ENCODE measurements around the gene DNM2.
A peak's percentile ranks its signal among the peaks of the same experiment; 100 is the strongest.
"Not testable (repeated sequence)": the region's sequence is repeated elsewhere in the genome, so short reads cannot be mapped to it uniquely, and the experiment has no call there.

Gene DNM2

GRCh38 chr19:10756371-10756770 lies 38.5 kb downstream of the DNM2 start:
- DNase-seq: no peak

- no peak for DNase-seq
Observed at GRCh38 chr19:10756791-10757190, 38.9 kb downstream of the DNM2 start.

GRCh38 chr19:10758050-10758449 lies 40.2 kb downstream of the DNM2 start:
- not testable (repeated sequence) for DNase-seq

DNA sequence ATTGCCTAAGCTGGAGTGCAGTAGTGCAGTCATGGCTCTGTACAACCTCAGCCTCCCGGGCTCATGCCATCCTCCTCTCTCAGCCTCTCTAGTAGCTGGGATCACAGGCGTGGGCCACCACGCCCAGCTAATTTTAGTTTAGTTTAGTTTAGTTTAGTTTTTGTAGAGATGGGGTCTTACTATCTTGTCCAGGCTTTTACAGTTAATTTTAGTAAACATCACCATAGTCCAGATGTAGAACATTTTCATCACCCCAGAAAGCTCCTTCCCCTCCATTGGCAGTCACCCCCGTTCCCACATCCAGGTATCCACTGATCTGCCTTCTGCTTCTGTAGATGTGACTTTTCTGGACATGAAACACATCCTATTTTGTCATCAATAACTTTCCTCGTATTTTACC lies 41.1 kb downstream of the DNM2 start:
- DNase-seq: no peak

DNA sequence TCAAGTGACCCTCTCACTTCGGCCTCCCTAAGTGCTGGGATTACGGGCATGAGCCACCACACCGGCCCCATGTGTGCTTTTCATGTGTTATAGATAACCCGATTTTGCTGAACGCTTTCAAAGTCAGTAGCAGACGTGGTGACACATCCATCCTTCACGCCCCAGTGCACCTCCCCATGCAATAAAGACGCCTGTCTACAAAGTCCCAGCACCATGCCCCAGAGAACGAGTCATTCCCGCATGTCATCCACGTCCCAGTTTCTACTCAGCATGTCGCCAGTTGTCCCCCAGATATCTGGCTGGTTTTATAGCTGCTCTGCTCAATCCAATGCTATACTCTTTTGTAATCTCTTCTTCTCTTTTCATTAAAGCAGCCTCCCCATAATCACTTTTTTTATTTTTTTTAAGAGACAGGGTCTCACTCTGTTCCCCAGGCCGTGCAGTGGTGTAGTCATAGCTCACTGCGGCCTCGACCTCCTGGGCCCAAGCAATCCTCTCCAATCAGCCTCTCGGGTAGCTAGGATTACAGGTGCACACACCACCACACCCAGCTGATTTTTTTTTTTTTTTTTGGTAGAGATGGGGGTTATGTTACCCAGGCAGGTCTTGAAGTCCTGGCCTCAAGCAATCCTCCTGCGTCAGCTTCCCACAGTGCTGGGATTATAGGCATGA lies 42.5 kb downstream of the DNM2 start:
- no peak for DNase-seq

DNA sequence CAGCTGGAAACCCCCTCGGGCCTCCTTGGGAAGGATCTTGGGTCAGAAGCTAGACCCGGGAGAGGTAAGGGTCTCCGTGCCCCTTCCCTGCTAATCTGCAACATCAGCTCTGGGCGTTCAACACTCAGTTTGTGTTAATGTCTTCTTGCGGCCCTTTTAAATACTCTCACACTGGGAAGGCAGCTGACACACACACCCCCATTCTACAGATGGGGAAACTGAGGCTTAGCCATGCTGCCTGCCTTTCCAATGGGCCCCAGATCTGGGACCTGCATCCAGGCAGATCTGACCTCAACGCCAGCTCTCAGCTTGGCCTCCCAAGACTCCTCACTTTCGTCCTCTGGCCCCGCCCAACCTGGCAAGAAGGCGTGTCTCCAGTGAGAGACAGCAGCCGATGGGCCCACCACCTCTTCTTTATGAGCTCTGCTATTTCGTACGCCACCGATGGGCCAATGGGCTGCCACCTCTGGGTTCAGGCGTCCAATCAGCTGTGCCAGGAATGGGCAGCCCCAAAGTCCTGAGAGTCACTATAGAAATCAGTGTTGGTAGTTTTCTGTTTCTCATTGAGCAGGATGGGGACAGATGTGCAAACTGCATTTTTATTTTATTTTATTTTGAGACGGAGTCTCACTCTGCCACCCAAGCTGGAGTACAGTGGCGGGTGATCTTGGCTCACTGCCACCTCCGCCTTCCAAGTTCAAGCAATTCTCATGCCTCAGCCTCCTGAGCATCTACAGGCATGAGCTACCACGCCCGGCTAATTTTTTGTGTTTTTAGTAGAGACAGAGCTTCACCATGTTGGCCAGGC lies 43.8 kb downstream of the DNM2 start:
- no peak for DNase-seq

GRCh38 chr19:10762656-10763055 lies 44.8 kb downstream of the DNM2 start:
- DNase-seq: no peak

DNA sequence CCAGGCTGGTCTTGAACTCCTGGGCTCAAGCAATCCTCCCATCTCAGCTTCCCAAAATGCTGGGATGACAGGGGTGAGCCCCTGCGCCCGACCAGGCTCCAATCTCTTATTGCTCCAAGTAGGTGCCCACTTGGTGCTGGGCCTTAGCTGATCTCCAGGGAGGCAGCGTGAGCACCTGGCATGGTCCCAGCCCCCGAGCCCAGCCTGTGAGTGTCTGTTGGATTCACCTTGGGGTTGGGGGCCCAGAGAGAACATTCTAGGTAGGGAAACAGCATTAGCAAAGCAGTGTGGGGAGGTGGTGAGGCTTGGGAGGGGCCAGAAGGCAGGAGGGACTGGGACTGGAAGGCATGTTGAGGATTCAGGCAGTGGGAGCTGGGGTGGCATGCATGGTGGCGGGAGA lies 45.5 kb downstream of the DNM2 start:
- no peak for DNase-seq

DNA sequence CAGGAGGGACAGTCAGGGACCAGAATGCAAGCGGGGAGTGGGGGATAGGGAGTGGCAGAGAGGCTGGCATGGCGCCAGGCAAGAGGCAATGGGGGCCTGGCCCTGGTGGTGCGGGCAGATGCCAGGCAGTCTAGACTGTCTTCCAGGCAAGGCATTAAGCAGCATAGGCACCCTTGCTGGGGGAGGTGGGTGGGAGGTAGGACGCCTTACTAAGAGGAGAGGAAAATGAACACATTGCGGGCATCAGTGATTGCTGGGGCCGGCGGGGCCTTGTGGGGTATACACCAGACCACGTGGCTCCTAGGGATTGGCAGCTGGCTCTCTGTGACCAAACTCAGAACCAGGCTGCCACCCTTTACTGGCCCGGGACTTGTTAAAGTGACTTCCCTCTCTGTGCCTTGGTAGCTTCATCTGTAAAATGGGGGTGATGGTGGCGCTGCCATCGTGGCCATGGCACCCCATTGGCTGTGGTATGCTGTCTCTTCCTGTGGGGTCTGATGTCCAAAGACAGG lies 46.0 kb downstream of the DNM2 start:
- DNase-seq: no peak

GRCh38 chr19:10764340-10764894 lies 46.5 kb downstream of the DNM2 start:
- DNase-seq: no peak

DNA sequence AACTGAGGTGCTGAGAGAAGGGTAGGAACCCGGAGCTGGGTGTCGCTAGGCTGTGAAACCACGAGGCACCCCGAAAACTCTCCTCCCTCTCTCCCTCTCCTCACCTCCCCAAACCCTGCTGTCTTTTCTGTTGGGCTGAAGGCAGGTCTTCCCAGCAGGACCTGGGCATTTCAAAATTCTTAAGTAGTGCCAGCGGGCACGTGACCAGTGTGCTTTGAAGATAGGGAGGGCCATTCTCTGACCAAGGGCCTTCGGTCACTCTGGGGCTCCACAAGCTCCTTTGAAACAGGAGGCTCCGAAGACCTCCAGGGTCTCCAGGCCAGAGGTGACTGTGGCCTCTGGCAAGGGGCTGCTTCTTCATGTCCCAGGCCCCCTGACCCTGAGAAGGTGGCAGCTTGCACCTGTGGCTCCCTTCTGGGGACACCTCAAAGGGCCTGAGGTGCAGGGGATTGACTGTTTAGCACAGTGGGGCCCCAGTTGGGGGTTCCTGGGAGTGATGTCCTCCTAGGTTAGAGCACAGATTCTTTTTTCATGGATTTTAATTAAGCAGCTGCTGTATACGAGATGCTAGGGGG lies 48.3 kb downstream of the DNM2 start:
- DNase-seq: no peak

- DNase-seq: peak; percentile 1
Observed at GRCh38 chr19:10766671-10767201, 48.9 kb downstream of the DNM2 start.

GRCh38 chr19:10767726-10768125 lies 49.8 kb downstream of the DNM2 start:
- DNase-seq: no peak

GRCh38 chr19:10768369-10768768 lies 50.5 kb downstream of the DNM2 start:
- DNase-seq: no peak

- DNase-seq: no peak
Observed at GRCh38 chr19:10768936-10769335, 51.1 kb downstream of the DNM2 start.

GRCh38 chr19:10769533-10770491 lies 51.9 kb downstream of the DNM2 start:
- no peak for DNase-seq

- no peak for DNase-seq
Observed at GRCh38 chr19:10773969-10774368, 56.1 kb downstream of the DNM2 start.

DNA sequence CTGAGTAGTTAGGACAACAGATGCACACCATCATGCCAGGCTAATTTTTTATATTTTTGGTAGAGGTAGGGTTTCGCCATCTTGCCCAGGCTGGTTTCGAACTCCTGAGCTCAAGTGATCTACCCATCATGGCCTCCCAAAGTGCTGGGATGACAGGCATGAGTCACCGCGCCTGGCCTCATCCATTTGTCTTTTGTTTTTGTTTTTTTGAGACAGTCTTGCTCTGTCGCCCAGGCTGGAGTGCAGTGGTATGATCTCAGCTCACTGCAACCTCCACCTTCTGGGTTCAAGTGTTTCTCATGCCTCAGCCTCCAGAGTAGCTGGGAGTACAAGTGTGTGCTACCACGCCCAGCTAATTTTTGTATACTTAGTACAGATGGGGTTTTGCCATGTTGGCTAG lies 57.0 kb downstream of the DNM2 start:
- no peak for DNase-seq

DNA sequence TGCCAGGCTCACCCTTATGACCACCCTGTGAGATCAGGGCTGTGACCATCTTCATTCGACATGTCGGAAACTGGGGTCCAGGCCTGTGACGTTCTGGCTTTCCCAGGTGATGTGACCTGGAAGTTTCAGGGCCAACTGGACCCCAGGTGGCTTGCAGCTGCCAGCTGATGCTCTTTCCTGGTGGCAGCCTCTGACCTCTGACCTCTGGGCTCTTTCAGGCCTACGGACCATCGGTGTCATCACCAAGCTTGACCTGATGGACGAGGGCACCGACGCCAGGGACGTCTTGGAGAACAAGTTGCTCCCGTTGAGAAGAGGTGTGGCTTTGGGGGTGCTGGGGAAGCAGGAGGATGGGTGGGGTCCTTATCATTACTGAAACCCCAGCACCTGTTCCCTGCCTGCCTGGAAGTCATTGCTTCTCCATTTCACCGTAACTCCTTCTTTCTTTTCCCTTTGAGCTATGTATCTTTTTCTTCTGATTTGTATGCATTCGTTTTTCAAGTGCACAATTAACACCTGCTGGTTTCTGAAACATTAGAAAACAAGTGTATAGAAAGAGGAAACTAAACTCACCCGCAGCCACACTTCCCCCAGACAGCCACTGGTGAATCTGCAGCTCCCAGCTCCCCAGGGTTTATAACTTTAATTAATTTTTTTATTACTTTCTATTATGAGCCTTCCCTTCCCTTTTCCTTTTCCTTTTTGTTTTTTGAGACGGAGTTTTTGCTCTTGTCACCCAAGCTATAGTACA lies 59.2 kb downstream of the DNM2 start:
- no peak for DNase-seq

DNA sequence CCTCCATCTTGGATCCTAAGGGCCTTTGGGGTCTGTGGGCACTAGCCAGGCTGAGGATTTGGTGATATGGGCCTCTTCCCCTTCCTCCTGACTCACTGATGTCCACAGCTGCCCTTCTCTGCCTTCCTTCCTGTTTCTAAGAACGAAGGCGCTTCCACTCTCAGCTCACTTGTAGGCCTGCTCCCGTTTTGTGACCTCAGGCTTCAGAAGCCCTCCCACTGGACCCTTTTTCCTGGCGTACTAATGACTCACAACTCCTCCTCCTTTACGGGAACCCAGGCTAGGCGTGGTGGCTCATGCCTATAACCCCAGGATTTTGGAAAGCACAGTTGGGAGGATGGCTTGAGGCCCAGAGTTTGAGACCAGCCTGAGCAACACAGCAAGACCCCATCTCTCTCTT lies 62.5 kb downstream of the DNM2 start:
- DNase-seq: no peak

- no peak for DNase-seq
Observed at GRCh38 chr19:10782795-10783194, 64.9 kb downstream of the DNM2 start.
